ENCODE results near the gene CHRNB2. TPM values are rescaled to one million over a fixed set of nuclear protein-coding genes. Genes with fewer than 3 reads are reported as not detected.

The CHRNB2 gene
- total RNA-seq, 1 experiment from 2014 or later, result 0.21 TPM

DNA sequence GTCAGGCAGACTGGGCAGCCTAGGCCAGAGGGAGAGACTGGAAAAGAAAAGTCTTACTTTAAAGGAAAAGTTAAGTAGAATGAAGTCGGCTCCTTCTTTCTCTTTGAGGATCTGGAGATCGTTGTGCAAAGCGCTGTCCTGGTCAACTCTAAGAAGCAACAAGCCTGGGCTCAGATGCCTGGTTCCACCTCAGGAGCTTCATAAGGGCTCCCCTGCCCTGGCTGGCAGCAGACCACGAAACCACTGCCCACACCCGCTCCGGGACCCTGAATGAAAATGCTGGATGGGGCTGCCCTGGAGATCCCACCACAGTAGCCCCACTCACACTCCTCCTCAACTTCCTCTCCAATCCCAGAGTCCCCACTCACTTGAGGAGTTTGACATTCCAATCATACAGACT lies 15.5 kb upstream of the CHRNB2 start:
- TF ChIP-seq, protein P1, sequence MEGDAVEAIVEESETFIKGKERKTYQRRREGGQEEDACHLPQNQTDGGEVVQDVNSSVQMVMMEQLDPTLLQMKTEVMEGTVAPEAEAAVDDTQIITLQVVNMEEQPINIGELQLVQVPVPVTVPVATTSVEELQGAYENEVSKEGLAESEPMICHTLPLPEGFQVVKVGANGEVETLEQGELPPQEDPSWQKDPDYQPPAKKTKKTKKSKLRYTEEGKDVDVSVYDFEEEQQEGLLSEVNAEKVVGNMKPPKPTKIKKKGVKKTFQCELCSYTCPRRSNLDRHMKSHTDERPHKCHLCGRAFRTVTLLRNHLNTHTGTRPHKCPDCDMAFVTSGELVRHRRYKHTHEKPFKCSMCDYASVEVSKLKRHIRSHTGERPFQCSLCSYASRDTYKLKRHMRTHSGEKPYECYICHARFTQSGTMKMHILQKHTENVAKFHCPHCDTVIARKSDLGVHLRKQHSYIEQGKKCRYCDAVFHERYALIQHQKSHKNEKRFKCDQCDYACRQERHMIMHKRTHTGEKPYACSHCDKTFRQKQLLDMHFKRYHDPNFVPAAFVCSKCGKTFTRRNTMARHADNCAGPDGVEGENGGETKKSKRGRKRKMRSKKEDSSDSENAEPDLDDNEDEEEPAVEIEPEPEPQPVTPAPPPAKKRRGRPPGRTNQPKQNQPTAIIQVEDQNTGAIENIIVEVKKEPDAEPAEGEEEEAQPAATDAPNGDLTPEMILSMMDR (IDR thresholded peaks at IDR 0.05), result no peak
- TF ChIP-seq TCF7L2 (IDR thresholded peaks at IDR 0.05; ENCODE audit: low read depth, low read length), result no peak
- no peak for TF ChIP-seq POLR2AphosphoS5 (IDR thresholded peaks at IDR 0.05; ENCODE audit: low read depth, low read length)
- TF ChIP-seq SIN3A (IDR thresholded peaks at IDR 0.05; ENCODE audit: borderline replicate concordance, insufficient read depth, low read depth, low read length), result no peak
- TF ChIP-seq, protein P2, sequence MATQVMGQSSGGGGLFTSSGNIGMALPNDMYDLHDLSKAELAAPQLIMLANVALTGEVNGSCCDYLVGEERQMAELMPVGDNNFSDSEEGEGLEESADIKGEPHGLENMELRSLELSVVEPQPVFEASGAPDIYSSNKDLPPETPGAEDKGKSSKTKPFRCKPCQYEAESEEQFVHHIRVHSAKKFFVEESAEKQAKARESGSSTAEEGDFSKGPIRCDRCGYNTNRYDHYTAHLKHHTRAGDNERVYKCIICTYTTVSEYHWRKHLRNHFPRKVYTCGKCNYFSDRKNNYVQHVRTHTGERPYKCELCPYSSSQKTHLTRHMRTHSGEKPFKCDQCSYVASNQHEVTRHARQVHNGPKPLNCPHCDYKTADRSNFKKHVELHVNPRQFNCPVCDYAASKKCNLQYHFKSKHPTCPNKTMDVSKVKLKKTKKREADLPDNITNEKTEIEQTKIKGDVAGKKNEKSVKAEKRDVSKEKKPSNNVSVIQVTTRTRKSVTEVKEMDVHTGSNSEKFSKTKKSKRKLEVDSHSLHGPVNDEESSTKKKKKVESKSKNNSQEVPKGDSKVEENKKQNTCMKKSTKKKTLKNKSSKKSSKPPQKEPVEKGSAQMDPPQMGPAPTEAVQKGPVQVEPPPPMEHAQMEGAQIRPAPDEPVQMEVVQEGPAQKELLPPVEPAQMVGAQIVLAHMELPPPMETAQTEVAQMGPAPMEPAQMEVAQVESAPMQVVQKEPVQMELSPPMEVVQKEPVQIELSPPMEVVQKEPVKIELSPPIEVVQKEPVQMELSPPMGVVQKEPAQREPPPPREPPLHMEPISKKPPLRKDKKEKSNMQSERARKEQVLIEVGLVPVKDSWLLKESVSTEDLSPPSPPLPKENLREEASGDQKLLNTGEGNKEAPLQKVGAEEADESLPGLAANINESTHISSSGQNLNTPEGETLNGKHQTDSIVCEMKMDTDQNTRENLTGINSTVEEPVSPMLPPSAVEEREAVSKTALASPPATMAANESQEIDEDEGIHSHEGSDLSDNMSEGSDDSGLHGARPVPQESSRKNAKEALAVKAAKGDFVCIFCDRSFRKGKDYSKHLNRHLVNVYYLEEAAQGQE (IDR thresholded peaks at IDR 0.05; ENCODE audit: insufficient read depth in 1 of 2, low read depth in 2 of 2, low read length in 1 of 2), result no peak
- Histone ChIP-seq H3K9me3 (ENCODE audit: control insufficient read depth, insufficient read depth, low read depth, low read length) (no peaks in the 10 kb centered on the region), H3K4me1 (ENCODE audit: control insufficient read depth, insufficient read depth, low read length) (peaks cover 23% of the 10 kb centered on the region), H3K36me3 (ENCODE audit: control insufficient read depth, insufficient read depth, low read length) (peaks cover 35% of the 10 kb centered on the region), H3K4me3 (ENCODE audit: low read depth in 2 of 2, low read length in 2 of 2) (no peak overlapping the region), H3K27ac (ENCODE audit: low read length) (no peak overlapping the region), H3K27me3 (ENCODE audit: control insufficient read depth, insufficient read depth, low read length) (no peaks in the 10 kb centered on the region)
- intact Hi-C loops (cut with micrococcal nuclease; ENCODE audit: unreplicated experiment) (no loop called here), in situ Hi-C loops (cut with HindIII; ENCODE audit: low pct_unique_long_range_greater_than_20kb, low sequenced_read_pairs) (no loop called here)
- ChIA-PET CTCF (no interaction called here), POLR2A (no interaction called here)
- BruUV-seq (replicated peaks), result no TSS peak
- DNase-seq (ENCODE audit: low read depth, low spot score) (no peak), ATAC-seq (no peak)

DNA sequence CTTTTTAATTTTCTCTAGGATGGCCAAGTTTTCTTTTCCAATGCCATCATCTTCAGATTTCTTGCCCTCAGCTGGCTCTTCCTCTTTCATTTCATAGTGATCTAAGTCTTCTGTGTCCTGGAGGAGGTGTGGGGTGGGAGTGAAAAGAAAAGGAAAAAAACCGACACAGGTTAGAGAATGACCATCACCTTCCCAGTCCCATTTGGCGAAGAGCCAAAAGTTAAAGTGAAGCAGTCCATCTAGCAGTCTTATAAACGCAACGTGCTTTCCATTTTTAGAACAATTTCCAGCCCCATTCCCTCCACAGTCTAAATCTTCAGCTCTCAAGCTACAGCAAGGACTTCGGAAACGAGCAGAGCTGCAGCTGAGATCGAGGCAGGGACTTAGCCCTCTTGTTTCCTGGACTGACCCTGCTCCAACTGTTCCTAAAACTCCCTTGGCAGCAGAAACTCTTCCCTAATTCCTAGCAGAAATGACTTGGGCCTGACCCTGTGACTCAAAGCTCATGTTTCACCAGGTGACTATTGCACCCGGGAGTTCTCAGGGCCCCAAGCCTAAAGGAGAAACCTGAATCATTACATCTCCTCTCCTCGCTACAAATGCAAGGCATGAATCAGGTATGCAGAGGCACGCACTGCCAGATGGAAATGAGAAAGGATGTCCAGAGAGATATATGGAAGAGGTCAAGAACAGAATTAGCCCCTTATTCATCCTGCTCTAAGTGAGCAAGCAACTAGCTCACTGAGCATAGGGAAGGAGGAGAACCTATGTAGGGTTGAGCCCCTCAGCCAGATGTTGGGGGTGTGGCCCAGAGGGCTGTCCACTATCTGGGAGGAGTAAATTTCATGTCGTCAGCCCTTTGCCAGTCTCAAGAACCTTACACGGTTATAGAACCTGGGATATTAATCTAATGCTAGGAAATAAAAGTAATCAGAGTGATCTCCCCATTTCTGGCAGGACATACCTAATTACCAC lies 14.2 kb upstream of the CHRNB2 start:
- BruUV-seq (replicated peaks), result no TSS peak
- H3K4me1 ChIP-seq (ENCODE audit: control insufficient read depth, insufficient read depth, low read length), result peaks cover 16% of the 10 kb centered on the region
- intact Hi-C loops (cut with micrococcal nuclease; ENCODE audit: unreplicated experiment), result no loop called here
- H3K9me3 ChIP-seq (ENCODE audit: control insufficient read depth, insufficient read depth, low read depth, low read length), result no peaks in the 10 kb centered on the region
- peaks cover 35% of the 10 kb centered on the region for H3K36me3 ChIP-seq (ENCODE audit: control insufficient read depth, insufficient read depth, low read length)
- ChIA-PET POLR2A (no interaction called here), CTCF (interaction anchor here (0.6 to 0.7 kb wide), 2 partner anchors 36 to 282 kb away, joined by 3 to 9 read pairs; no protein-coding TSS in a partner anchor)
- no peak overlapping the region for H3K27ac ChIP-seq (ENCODE audit: low read length)
- in situ Hi-C loops (cut with HindIII; ENCODE audit: low pct_unique_long_range_greater_than_20kb, low sequenced_read_pairs), result no loop called here
- no peaks in the 10 kb centered on the region for H3K27me3 ChIP-seq (ENCODE audit: control insufficient read depth, insufficient read depth, low read length)
- no peak for DNase-seq (ENCODE audit: low read depth, low spot score)
- TF ChIP-seq, protein P1 (IDR thresholded peaks at IDR 0.05), result no peak
- TF ChIP-seq POLR2AphosphoS5 (IDR thresholded peaks at IDR 0.05; ENCODE audit: low read depth, low read length) (no peak), TCF7L2 (IDR thresholded peaks at IDR 0.05; ENCODE audit: low read depth, low read length) (no peak), SIN3A (IDR thresholded peaks at IDR 0.05; ENCODE audit: borderline replicate concordance, insufficient read depth, low read depth, low read length) (no peak)
- TF ChIP-seq, protein P2 (IDR thresholded peaks at IDR 0.05; ENCODE audit: insufficient read depth in 1 of 2, low read depth in 2 of 2, low read length in 1 of 2), result no peak
- H3K4me3 ChIP-seq (ENCODE audit: low read depth in 2 of 2, low read length in 2 of 2), result no peak overlapping the region
- ATAC-seq, result no peak

Measured in Panc1 (cell line).